Measurements from ENCODE around the gene ABCB11.

The ABCB11 gene

GRCh38 chr2:169007941-169008340 lies 23.2 kb downstream of the ABCB11 start:
- no peak for DNase-seq (ENCODE audit: low read depth in 2 of 2)

- no peak for DNase-seq (ENCODE audit: low read depth in 2 of 2)
Measured at GRCh38 chr2:169007356-169007755, 23.8 kb downstream of the ABCB11 start.

GRCh38 chr2:169006665-169007064 lies 24.5 kb downstream of the ABCB11 start:
- DNase-seq (ENCODE audit: low read depth in 2 of 2), result no peak

GRCh38 chr2:169005994-169006393 lies 25.1 kb downstream of the ABCB11 start:
- no peak for DNase-seq (ENCODE audit: low read depth in 2 of 2)

GRCh38 chr2:169005080-169005598 lies 26.0 kb downstream of the ABCB11 start:
- no peak for DNase-seq (ENCODE audit: low read depth in 2 of 2)

- no peak for DNase-seq (ENCODE audit: low read depth in 2 of 2)
Measured at GRCh38 chr2:169002161-169002738, 28.9 kb downstream of the ABCB11 start.

- DNase-seq (ENCODE audit: low read depth in 2 of 2), result no peak
Measured at GRCh38 chr2:169001116-169001815, 29.9 kb downstream of the ABCB11 start.

- no peak for DNase-seq (ENCODE audit: low read depth in 2 of 2)
Measured at GRCh38 chr2:168999668-169000213, 31.4 kb downstream of the ABCB11 start.

GRCh38 chr2:168998609-168999211 lies 32.4 kb downstream of the ABCB11 start:
- DNase-seq (ENCODE audit: low read depth in 2 of 2), result no peak

GRCh38 chr2:168997794-168998193 lies 33.3 kb downstream of the ABCB11 start:
- no peak for DNase-seq (ENCODE audit: low read depth in 2 of 2)

- DNase-seq (ENCODE audit: low read depth in 2 of 2), result no peak
Measured at GRCh38 chr2:168997118-168997521, 34.0 kb downstream of the ABCB11 start.

GRCh38 chr2:168995744-168996143 lies 35.4 kb downstream of the ABCB11 start:
- DNase-seq (ENCODE audit: low read depth in 2 of 2), result no peak

GRCh38 chr2:168993538-168993937 lies 37.6 kb downstream of the ABCB11 start:
- DNase-seq (ENCODE audit: low read depth in 2 of 2), result no peak

- DNase-seq (ENCODE audit: low read depth in 2 of 2), result no peak
Measured at GRCh38 chr2:168992591-168993349, 38.4 kb downstream of the ABCB11 start.

GRCh38 chr2:168992026-168992425 lies 39.1 kb downstream of the ABCB11 start:
- DNase-seq (ENCODE audit: low read depth in 2 of 2), result no peak

- no peak for DNase-seq (ENCODE audit: low read depth in 2 of 2)
Measured at GRCh38 chr2:168988755-168989154, 42.4 kb downstream of the ABCB11 start.

- DNase-seq (ENCODE audit: low read depth in 2 of 2), result no peak
Measured at GRCh38 chr2:168986398-168986943, 44.7 kb downstream of the ABCB11 start.

- DNase-seq (ENCODE audit: low read depth in 2 of 2), result no peak
Measured at GRCh38 chr2:168981651-168982050, 49.5 kb downstream of the ABCB11 start.

GRCh38 chr2:168978461-168978861 lies 52.7 kb downstream of the ABCB11 start:
- DNase-seq (ENCODE audit: low read depth in 2 of 2), result no peak

- DNase-seq (ENCODE audit: low read depth in 2 of 2), result no peak
Measured at GRCh38 chr2:168977608-168978007, 53.5 kb downstream of the ABCB11 start.

GRCh38 chr2:168976034-168976654 lies 55.0 kb downstream of the ABCB11 start:
- DNase-seq (ENCODE audit: low read depth in 2 of 2), result no peak
